HFF-Myc (cell line): Measurements from ENCODE around the gene CMC1.
A peak's percentile ranks its signal among the peaks of the same experiment; 100 is the strongest.

Source experiments
- DNase-seq: peaks from one replicate; pipeline ENCODE4 v3.0.0-alpha.2; 2011; ENCODE audit warnings: low read depth; ENCODE audit errors: extremely low read depth
- H3K4me3 ChIP-seq: replicated peaks from 2 replicates; pipeline ENCODE4 v1.5.1; 2011; ENCODE audit warnings: low read depth, mild to moderate bottlenecking, control low read depth, low read length
- TF ChIP-seq, protein P1 (sequence below): IDR thresholded peaks from 2 replicates; pipeline ENCODE4 v1.5.1; 2012; ENCODE audit warnings: mild to moderate bottlenecking, low read depth, low read length, control low read depth; ENCODE audit errors: missing control alignments

Gene CMC1

DNA sequence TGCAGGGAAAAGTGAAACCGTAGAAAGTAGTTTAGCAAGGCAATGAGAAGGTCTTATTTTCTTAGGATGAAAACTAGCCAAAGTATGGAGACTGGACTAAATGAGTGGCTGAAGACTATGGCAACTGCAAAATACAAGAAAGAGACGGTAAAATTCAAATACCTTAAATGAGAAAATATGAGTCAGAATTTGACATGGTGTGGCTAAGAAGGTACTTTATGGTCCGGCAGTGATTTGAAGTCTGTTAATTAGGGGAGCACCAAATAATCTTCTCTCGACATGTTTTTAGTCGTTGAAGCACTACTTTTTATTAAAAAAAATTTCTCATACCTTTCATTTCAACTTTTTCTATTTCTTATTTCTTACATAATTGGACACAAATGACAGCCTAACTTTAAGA, 12.8 kb upstream of the CMC1 start:
- H3K4me3 ChIP-seq, result no peak overlapping the region
- TF ChIP-seq, protein P1, sequence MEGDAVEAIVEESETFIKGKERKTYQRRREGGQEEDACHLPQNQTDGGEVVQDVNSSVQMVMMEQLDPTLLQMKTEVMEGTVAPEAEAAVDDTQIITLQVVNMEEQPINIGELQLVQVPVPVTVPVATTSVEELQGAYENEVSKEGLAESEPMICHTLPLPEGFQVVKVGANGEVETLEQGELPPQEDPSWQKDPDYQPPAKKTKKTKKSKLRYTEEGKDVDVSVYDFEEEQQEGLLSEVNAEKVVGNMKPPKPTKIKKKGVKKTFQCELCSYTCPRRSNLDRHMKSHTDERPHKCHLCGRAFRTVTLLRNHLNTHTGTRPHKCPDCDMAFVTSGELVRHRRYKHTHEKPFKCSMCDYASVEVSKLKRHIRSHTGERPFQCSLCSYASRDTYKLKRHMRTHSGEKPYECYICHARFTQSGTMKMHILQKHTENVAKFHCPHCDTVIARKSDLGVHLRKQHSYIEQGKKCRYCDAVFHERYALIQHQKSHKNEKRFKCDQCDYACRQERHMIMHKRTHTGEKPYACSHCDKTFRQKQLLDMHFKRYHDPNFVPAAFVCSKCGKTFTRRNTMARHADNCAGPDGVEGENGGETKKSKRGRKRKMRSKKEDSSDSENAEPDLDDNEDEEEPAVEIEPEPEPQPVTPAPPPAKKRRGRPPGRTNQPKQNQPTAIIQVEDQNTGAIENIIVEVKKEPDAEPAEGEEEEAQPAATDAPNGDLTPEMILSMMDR, result no peak
- no peak for DNase-seq

DNA sequence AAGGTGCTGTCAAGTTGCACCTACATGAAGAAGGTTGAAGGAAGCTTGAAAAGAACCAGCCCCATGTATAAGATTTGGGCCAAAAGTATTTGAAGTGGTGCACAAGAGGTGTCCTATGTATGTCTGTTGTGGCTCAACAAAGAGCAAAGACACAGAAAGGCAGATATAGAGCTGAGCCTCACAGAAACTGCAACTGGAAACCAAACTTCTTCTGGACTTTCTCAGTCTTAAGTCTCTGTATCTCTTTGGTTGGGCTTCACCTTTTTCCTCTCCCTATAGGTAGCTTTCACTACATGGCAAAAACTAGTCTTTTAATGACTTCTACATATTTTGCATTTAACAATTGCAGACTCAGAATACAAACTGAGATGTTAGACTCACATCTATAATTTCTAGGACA, 8.8 kb upstream of the CMC1 start:
- TF ChIP-seq, protein P1, result no peak
- H3K4me3 ChIP-seq, result no peak overlapping the region
- no peak for DNase-seq

DNA sequence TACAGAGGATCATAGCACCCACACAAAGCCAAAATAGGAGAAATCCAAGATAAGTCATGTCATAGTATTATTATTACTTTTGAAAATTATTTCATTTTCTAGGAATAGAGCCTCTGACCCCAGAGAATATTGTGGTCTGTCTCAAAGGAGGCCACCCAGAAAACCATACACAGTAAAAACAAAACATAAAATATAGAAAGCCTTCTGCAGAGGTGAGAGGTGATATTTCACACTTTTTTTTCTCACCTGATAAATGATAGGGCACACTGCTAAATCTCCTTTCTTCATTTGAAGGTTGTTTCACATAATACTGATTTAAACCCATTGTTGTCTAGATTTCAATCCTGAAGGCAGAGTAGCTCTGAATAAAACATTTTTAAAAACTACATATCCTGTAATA, 7.0 kb upstream of the CMC1 start:
- no peak overlapping the region for H3K4me3 ChIP-seq
- TF ChIP-seq, protein P1, result no peak
- no peak for DNase-seq

DNA sequence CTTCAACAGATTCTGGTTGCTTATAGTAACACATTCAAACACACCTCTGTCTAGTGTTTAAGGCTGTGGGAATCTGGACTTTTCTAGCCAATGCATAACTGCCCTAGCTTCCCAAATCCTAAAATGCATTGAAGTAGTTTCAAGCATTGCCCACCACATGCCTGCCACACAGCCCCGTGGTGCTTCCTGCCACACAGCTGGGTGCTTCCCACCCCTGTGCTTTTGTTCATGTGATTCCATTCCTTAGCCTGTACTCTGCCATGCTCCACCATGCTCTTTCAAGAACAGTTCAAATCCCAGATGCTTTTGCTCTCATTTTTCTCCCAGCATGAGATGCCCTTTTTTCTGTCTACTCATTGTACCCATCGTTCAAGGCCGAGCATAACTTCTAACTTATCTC, 2.3 kb upstream of the CMC1 start:
- TF ChIP-seq, protein P1, result no peak
- no peak for DNase-seq
- no peak overlapping the region for H3K4me3 ChIP-seq

DNA sequence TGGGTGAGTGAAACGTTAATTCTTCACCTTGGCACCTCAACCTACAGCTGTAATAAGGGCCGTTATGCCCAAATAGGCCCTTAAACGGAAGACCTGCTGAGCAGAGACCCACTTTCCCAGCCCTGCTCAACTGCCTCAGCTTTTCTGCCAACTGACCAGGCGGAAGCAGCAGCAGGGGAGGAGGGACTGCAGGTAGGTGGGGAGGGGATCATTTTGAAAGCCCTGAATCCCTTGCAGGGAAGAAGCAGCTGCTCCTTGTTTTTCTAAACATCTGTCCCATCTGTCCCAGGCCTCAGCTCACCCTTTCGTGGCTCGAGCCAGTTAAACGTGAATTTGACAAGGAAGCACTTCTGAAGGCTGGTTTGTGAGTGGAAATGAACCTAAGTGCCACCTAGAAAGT, 978 bp upstream of the CMC1 start:
- TF ChIP-seq, protein P1, result no peak
- no peak for DNase-seq
- no peak overlapping the region for H3K4me3 ChIP-seq

DNA sequence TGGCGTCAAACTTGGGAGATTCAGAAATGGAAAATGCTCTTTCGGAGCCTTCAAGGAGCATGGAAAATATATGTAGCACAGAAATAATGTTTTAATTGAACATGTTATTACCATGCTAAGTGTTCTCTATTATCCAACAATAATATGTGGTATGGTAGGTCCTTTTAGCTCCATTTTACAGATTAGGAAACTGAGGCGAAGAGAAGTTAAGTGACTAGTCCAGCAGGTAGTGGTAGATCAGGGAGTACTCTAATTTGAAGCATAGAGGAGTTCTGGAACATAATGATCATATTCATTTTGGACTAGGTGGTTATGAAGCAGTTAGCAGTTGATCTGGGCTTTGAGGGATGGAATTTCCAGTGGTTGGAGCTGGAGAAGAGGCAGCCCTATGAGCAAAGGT, 1.1 kb downstream of the CMC1 start:
- TF ChIP-seq, protein P1, result no peak
- no peak for DNase-seq
- H3K4me3 ChIP-seq, result peak overlapping the region; percentile 72

DNA sequence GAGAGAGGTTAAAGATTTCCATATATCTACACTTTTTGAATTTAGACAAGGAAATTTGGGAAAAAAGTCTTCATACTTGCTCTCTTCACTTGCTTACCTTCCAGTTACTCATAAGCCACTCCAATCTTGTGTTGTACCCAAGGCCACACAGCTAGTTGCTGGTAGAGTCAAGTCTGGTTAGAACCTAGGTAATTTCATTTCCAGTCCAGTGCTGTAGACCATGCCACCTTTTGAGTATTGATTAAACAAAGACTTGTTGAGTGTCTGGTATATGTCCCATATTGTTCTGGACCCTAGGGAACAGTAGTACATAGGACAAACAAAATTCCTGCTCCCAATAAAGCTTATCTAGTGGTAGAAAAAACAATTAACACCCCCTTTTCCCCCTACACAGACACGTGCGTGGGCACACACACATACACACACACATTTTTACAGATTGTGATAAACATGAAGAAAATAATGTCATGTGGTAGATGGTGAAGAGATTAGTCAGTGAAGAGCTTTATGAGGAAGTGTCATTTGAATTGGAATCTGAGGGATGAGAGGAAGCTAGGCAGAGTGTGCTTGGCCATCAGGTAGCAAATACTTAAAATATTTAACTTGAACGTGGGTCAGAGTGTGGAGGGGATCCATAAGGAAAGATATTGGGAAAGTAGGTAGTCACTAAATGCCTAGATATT, 2.1 kb downstream of the CMC1 start:
- TF ChIP-seq, protein P1, result no peak
- DNase-seq, result no peak

More for the DNA sequence above, 2.1 kb downstream of the CMC1 start:
- H3K4me3 ChIP-seq, result no peak overlapping the region
